ENCODE data around the gene PRKG1.
"Not testable (repeated sequence)": the region's sequence is repeated elsewhere in the genome, so short reads cannot be mapped to it uniquely, and the experiment has no call there.

The PRKG1 gene

DNA sequence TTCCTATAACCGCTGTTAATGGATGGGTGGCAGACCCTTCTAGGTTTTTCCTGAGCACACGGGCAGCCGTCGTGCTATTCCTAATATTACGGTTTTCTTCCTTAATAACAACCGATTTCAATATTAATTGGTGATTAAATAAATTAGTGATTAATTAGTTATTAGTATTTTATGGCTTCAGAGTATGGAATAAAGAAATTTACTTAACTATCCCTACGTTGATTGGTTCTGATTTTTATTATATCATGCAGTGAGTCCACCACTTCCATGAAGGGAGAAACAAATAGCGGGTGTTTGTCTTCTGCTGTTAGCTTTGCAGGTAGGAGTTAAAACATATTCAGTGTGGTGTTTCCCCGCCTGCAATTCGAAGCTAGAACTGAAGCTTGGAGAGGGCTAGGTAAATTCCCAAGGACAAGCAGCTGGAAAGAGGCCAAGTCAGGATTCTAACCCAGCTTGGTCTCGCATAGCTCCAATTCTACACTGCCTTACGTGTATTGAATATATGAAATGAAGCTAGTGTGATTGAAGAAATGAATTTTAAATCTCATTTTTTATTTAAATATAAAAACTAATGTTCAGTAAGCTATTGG, 626.0 kb downstream of the PRKG1 start:
- no peak for DNase-seq (ENCODE audit: low spot score)

- no peak for DNase-seq (ENCODE audit: low spot score)
Measured at GRCh38 chr10:51705774-51706173, 631.5 kb downstream of the PRKG1 start.

DNA sequence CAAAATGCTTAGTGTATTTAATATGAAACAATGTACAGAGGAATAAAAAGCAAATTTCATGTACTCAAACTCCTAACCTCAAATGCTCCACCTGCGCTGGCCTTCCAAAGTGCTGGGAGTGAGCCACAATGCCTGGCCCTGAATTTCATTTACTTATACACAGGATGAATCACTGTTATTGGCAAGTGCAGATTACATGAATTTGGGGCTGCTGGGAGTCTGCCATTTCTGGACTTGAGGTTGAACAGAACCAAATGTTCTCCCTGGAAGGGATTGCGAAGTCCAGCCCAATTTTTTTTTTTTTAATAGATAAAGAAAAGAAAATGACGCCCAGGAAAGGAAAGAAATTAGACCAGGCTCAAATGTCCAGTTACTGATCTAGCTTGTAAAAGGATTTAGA, 631.9 kb downstream of the PRKG1 start:
- DNase-seq (ENCODE audit: low spot score), result no peak

DNA sequence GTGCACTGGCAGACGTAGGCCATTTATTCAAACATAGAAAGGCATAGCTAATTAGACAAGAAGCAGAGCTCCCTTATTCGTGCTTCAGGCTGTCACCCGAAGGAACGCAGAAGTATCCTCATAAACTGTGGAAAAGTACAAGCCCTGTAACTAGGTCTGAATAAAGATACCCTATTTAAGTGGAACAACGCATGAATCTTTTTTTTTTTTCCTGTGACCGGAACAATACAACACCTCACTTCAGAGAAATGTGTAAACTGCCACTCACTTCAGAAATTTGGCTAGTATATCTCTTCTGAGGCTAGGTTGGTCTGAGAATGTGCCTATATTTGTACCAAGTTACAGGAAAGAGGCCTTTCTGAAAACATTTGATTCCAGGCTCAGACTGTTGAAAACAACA, 633.1 kb downstream of the PRKG1 start:
- no peak for DNase-seq (ENCODE audit: low spot score)

- no peak for DNase-seq (ENCODE audit: low spot score)
Measured at GRCh38 chr10:51707821-51708424, 633.6 kb downstream of the PRKG1 start.

- DNase-seq (ENCODE audit: low spot score), result no peak
Measured at GRCh38 chr10:51708609-51709008, 634.3 kb downstream of the PRKG1 start.

GRCh38 chr10:51709324-51709972, 635.2 kb downstream of the PRKG1 start:
- DNase-seq (ENCODE audit: low spot score), result no peak

GRCh38 chr10:51711519-51711891, 637.2 kb downstream of the PRKG1 start:
- DNase-seq (ENCODE audit: low spot score), result no peak

GRCh38 chr10:51716981-51717380, 642.7 kb downstream of the PRKG1 start:
- no peak for DNase-seq (ENCODE audit: low spot score)

- DNase-seq (ENCODE audit: low spot score), result no peak
Measured at GRCh38 chr10:51718804-51719291, 644.6 kb downstream of the PRKG1 start.

- no peak for DNase-seq (ENCODE audit: low spot score)
Measured at GRCh38 chr10:51724038-51724437, 649.8 kb downstream of the PRKG1 start.

GRCh38 chr10:51729822-51730555, 655.7 kb downstream of the PRKG1 start:
- DNase-seq (ENCODE audit: low spot score), result no peak

- no peak for DNase-seq (ENCODE audit: low spot score)
Measured at GRCh38 chr10:51733057-51733456, 658.8 kb downstream of the PRKG1 start.

DNA sequence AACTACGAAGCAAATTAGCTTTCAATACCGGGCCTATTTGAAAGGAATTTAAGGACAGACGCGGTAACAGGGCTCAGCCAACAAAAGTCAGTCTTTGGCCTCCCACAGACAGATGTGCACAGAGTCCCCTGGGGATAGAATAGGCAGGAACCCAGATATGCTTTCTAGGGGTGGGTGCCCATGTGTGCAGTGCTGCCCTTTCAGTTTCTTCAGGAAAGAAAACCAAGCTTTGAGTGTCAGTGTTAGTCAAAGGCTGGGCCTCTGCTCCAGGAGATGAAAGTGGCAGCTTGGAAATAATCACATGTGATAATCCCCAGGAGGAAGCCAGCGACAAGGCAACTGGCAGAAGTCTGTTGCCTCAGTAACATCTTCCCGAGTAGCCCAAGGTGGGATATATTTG, 668.9 kb downstream of the PRKG1 start:
- no peak for DNase-seq (ENCODE audit: low spot score)

DNA sequence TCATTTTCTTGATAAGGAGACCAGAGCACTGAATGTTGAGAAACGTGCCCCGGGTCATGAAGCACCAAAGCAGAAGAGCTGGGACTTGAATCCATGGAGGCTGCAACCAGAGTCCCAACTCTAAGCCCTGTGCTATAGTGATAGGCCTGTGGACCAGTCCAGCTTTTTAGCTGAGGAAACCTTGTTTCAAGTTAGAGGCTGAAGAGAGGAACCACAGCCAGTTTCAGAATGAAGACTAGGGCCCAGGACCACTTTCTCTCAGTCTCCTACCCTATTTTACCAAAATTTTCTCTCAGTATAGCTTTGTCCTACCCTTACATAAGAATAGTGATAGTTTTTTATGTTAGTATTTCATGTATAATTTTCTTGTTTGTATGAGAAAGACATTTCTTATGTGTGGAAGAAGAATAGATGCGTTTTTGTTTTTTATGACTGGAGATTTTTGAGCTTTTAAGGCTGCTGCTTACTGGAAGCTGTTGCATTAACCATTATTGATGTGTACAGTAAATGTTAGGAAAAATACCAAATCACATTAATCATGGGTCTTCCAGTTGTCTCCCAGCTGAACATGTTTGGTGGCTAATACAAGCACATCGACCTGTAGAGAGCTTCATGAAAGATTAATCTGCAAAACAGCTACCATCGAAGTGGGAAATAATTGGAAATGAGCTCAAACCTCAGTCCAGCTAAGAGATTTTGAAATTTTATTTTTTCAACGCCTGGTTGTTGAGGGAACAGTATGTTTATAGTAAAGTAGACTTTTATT, 670.1 kb downstream of the PRKG1 start:
- DNase-seq (ENCODE audit: low spot score), result no peak

GRCh38 chr10:51745397-51745796, 671.1 kb downstream of the PRKG1 start:
- no peak for DNase-seq (ENCODE audit: low spot score)

DNA sequence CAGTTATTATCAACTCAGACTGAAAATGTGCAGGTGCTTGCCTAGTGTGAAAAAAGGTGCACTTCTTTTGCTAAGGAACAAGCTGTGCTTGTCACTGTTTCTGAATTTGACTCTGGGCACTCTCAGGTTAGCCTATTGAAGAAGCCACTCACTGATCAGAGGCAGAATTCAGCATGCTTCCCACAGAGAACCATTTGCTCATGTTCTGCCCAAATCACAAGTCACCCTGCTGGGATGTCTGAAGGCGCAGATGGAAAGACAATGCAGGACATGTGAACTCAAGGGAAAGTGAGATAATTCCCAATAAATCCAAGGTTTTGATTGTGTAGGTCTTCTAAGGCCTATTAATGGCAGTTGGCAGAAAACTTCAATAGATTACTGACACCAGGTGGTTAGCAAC, 672.9 kb downstream of the PRKG1 start:
- DNase-seq (ENCODE audit: low spot score), result no peak

DNA sequence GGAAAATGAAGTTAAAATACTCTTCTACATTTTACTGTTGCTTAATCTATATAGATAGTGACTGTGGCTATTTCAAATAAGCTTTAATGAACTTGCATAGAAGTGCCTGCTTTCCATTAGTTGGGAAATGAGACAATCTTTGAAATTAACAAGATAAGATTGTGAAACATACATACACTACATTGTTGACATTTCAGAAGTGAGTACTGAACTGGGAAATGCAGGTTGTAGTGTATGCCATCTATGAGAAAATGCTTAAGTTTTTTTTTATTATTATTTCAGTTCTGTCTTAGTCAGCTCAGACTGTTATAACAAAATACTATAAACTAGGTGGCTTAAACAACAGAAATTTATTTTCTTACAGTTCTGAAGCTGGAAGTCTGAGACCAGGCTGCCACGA, 674.7 kb downstream of the PRKG1 start:
- DNase-seq (ENCODE audit: low spot score), result no peak

GRCh38 chr10:51758366-51758765, 684.1 kb downstream of the PRKG1 start:
- DNase-seq (ENCODE audit: low spot score), result no peak

DNA sequence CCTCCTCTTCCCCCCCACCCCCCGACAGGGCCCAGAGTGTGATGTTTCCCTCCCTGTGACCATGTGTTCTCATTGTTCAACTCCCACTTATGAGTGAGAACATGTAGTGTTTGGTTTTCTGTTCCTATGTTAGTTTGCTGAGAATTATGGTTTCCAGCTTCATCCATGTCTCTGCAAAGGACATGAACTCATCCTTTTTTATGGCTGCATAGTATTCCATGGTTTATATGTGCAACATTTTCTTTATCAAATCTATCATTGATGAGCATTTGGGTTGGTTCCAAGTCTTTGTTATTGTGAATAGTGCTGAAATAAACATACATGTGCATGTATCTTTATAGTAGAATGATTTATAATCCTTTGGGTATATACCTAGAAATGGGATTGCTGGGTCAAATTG, 684.6 kb downstream of the PRKG1 start:
- not testable (repeated sequence) for DNase-seq (ENCODE audit: low spot score)

GRCh38 chr10:51759896-51760534, 685.7 kb downstream of the PRKG1 start:
- no peak for DNase-seq (ENCODE audit: low spot score)

All from RKO (cell line).